HCEC 1CT (cell line): ENCODE data around the gene UNC79.
"Not testable (repeated sequence)": the region's sequence is repeated elsewhere in the genome, so short reads cannot be mapped to it uniquely, and the experiment has no call there.

Experiments
- DNase-seq: peaks from one replicate; pipeline ENCODE4 v3.0.0-alpha.2; 2017

UNC79 gene

DNA sequence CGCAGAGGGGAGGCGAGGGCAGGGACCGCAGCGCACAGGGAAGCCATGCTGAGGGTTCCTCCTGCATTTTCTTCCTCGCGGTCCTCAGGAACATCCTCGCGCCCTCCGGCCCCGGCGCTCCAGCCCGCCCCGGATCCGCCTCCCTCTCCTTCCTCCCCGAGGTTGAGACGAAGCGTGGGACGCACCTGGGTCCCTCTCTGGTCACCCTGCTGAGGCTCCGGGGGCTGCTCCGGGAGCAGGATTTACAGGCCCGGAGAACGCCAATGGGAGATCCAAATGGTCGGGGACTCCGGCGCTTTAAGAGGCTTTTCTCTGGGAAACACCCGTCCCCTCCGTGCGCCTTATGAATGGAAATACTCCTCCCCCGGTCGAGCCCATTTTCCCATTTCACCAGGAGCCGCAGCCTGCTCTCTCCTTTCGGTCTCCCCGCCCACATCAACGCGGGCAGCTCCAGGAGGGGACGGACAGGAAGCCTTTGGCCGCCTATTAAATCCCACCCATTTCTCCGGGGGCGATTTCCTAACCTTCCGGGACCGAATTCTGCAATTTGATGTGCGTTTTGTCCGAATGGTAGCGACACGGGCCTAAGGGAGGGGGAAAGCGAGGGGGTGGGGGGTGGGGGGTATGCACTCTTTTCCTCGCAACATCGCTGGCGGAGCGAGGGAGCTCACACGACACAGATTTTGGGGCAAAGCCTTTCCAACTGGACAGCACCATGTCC is at the start of gene UNC79:
Gene UNC79, plus strand, starts transcription at position 625 of the 721 bp plus-strand sequence. Its CDS starts 91 bp downstream, at position 716.
- no peak for DNase-seq

DNA sequence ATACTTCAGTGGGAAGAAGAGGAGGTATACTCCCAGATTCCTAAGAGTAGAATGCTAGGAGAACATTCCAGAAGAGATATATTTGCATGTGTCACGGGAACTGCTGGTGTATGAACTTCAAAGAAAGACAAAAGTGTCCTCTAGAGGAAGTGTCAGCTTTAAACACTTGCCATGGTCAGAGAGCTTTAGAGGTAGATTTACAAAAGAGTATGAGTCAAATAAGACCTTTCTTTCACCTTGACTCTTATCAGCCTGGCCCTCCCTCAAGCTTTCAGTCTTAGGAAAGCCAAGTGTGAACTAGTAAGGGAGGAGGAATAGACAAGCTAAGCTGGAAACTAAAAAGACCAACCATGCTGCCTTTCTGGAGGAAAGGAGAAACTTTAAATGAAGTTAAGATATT is 49.1 kb upstream of the UNC79 start:
- DNase-seq, result no peak

DNA sequence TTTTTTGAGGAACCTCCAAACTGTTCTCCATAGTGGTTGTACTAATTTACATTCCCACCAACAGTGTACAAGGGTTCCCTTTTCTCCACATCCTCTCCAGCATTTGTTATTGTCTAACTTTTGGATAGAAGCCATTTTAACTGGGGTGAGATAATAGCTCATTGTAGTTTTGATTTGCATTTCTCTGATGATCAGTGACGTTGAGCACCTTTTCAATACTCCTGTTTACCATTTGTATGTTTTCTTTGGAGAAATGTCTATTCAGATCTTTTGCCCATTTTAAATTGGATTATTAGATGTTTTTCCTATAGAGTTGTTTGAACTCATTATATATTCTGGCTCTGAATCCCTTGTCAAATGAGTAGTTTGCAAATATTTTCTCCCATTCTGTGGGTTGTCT is 46.5 kb upstream of the UNC79 start:
- not testable (repeated sequence) for DNase-seq

DNA sequence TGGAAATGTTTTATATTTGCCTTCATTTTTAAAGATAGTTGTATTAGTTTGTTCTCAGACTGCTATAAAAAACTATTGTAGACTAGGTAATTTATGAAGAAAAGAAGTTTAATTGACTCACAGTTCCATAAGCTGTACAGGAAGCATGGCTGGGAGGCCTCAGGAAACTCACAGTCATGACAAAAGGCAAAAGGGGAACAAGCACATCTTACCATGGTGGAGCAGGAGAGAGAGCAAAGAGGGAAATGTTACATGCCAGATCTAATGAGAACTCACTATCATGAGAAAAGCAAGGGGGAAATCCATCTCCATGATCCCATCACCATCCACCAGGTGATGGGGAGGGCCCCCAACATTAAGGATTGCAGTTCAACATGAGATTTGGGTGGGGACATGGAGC is 35.5 kb upstream of the UNC79 start:
- DNase-seq, result no peak

DNA sequence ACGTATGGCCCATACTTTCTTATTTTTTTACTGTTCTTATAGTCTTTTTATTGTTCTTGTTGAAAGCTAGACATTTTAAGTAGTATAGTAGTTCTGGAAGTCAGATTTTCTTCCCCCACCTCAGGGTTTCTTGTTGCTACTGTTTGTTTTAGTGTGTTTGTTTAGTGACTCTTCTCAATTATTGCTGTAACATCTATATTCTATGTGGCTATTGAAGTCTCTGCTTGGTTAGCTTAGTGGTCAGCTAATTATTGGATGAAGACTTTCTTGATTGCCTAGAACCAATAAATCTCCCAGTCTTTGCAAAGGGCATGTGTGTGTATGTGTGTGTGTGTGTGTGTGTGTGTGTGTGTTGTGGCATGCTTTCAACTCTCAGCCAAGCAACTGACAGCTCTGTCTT is 34.3 kb upstream of the UNC79 start:
- no peak for DNase-seq

DNA sequence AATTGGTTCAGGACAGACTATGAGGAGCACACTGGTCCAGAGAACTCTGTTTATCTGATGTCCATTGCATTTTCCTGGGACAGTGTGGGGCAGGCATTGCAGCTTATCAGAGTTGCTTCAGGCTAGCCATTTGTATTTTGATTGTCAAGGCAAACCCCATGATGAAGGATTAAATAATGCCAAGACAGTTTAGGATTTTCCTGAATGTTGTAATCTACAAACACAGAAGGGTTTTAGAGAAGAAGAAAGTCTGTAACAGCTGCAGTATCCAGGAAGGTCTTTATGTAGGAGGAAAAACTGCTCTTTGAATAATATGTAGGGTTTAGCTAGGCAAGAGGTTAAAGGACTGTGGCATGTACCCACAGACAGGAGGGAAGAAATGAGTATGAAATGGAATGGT is 32.2 kb upstream of the UNC79 start:
- no peak for DNase-seq

DNA sequence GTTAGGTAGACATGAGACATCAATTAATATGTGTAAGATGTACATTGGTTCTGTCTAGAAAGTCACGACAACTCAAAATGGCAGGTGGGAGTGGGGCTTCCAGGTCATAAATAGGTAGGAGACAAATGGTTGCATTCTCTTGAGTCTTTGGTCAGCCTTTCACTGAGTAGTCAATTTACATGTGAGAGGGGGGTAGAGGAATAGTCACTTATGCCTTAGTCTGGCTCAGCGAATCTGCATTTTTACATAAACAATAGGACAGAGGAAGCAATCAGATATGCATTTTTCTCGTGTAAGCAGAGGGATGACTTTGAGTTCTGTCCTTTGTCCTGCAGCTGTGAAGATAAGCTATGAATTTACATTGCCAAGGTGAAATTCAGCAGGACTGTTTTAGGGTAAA is 27.8 kb upstream of the UNC79 start:
- DNase-seq, result no peak

DNA sequence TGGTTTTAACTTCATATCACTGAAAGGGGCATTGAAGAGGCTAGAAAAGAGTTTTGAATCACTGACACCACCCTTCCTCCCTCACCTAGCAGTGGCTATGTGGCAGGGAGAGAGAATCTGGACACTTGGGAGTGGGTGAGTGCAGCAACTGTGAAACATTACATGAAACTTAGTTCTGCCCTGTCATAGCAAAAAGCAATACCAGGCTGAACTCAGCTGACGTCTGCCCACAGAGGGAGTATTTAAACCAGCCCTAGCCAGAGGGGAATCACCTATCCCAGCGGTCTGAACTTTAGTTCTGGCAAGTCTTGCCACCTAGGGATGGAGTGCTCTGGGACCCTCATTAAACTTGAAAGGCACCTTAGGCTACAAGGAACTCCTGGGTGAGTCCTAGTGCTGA is 20.7 kb upstream of the UNC79 start:
- no peak for DNase-seq

DNA sequence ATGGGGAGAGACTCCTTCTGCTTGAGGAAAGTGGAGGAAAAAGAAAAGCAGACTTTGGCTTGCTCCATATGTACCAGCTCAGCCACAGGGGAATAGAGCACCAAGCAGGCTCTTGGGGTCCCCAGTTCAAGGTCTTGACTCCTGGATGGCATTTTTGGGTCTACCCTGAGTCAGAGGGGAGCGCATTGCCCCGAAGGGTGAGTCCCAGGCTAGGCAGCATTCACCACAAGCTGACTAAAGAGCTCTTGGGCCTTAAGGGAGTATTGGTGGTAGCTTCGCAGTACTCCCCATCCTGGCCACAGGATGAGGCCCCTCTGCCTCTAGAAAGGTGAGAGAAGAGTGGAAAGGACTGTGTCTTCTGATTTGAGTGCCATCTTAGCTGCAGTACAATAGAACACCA is 19.8 kb upstream of the UNC79 start:
- DNase-seq, result no peak

DNA sequence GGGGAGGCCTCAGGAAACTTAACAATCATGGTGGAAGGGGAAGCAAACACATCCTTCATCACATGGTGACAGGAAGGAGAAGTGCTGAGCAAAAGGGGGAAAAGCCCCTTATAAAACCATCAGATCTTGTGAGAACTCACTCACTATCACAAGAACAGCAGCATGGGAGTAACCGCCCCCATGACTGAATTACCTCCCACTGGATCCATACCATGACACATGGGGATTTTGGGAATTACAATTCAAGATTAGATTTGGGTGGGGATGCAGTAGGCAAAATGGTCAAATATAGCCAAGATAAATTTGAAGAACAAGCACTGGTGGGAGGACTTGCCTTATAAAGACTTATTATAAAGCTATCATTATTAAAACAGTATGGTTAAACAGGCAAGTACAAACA is 5.6 kb upstream of the UNC79 start:
- not testable (repeated sequence) for DNase-seq

DNA sequence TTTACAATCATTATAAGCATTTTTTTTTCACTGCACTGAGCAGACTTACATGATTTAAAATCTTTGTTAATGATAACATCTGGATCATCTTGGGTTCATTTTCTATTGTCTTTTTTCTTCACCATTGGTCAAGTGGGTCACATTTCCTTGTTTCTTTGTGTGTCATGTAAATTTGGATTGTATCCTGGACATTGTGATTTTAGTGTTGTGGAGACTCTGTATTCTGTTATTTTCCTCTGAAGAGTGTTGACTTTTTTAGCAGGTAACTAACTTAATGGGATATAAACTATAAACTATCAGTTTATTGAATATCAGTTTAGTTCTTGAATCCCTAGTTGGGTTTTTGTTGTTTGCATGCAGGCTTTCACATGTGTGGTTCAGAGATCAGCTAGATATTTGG is 4.0 kb upstream of the UNC79 start:
- DNase-seq, result no peak

DNA sequence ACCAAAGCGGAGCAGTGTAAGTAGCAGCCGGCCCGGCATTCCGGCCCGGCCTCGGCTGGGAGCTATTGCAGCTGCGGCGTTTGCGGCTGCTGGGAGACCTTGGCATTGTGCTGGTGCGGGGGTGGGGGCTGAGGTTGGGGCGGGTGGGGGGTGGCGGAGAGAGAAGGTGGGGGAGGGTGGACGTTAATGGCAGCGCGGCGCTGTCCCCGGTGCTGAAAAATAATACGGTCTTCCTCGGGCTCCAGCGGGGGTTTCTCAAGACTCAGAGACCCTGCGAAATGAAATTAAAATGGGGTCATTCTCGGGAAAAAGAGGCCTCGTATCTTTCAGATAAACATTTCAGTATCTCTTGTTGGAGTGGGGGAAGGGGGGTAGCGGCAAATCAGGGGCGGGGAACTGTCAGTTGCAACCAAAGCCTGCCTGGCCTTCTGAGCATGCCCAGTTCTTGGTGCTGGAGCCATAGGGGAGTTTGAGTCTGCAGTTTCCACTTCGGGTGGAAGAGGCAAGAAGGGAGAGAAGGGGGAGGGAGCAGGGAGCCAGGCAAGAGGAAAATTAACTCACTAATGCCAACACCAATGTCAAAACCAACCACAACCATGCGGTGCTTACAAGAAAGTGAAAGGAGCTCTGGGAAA is 414 bp downstream of the UNC79 start:
- DNase-seq, result no peak

DNA sequence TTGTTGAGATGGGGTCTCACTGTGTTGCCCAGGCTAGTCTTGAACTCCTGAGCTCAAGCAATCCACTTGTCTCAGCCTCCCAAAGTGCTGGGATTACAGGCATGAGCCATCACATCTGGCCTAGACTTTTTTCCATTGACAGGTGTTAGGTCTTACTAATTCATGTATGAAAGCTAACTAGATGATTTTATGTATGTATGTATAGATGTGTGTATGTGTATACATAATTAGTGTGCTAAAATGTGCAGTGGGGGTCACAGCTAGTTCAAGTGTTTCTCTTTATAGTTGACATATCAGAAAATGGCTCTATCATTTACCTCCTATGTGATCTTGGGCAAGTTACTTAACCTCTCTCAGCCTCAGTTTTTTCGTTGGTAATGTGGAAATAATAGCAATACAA is 23.5 kb downstream of the UNC79 start:
- no peak for DNase-seq

DNA sequence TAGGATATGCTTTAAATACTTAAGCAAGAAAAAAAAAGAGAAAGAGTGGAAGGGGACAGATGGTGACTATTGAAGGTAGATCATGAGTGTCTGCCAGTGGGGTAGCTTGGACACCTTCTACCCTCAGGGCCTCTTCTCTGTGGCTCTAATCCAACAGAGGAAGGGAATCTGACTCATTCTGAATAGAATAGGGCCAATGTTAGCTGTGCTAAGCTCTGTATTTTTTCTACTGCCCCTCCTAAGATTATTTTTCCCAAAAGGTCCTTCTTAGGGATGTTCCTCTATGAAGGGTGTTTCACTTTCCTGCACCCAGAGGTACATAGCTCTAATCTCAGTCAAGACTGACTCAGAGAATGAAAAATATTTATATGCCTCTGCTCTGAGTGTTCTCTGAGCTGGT is 25.6 kb downstream of the UNC79 start:
- no peak for DNase-seq

DNA sequence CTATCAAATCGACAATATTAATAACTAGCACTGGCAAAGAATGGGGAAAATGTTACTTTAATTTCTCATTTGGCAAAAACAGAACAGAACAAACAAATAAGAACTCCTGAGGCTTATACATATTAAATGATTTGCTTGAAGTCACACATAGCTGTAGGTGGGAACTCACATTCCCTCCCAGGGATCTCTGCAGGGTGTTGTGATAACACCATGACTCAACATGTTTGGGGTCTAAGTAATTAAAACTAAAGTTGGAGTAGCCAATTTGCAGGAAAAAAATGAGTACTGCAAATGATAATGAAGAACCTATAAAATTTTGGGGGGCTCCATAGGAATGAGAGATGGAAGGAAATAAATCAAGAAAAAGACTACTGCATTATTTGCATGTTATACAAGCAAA is 27.5 kb downstream of the UNC79 start:
- no peak for DNase-seq

DNA sequence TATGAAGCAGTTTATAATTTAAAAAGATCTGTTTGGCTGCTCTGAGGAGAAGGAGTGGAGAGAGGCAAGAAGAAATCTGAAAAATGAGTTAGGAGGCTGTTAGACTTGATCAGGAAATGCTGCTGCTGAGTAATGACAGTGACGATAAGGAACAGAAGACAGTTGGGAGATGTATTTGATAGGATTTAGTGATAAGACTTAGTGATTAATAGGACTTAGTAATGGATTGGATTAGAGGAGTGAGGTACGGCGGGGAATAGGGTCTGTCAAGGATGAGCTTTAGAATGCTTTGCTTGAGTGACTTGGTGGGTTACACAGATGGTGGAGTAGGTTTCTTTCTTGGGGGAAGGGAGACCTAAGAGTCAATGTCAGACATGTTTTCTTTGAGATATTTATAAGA is 31.7 kb downstream of the UNC79 start:
- no peak for DNase-seq

DNA sequence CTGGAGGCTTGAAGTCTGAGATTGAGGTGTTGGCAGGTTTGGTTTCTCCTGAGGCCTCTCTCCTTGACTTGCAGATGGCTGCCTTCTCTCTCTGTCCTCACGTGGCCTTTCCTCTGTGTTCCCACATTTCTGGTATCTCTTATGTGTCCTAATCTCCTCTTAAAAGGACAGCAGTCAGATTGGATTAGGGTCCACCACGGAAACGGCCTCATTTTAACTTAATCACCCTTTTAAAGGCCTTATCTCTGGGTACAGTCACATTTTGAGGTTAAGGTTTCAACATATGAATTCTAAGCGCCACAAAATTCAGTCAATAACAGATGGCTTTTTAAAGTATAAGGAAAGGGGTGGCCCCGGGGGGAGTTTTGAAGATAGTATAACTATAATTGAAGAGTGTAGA is 33.5 kb downstream of the UNC79 start:
- no peak for DNase-seq

DNA sequence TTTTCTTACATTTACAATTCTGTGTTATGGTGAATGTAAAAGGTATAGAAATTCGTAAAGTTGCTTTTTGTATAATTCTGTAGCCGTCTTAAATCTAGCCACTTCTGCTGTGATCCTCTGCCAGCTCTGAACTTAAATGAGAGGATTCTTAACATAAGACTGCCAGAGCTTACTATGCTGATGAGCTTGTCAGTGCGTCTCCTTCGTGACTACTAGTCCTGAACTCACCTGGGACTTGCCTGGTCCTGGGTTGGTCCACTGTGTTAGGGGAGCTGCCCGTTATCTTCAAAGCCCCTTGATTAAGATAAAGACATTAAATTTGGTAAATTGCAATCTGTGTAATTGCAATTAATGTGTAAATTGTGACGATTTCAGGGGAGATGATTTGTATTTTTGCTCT is 44.7 kb downstream of the UNC79 start:
- no peak for DNase-seq

DNA sequence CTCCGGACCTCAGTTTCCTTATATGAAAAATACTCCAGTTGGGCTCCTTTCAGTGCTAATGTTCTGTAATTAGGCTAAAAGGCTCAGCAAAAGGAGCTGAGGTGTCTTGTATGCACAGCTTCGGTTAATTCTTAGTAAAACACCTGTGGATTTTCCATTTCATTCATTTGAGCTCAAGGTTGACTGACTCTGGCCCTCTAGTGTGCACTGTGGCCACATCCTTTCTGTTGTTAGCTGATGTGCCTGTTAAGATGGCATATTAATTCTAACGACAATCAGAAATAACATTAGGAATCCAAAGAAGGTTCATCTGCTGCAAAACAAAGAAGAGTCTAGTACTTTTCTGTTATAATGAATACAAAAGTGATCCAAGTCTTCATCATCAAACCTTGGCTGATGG is 45.6 kb downstream of the UNC79 start:
- DNase-seq, result no peak

DNA sequence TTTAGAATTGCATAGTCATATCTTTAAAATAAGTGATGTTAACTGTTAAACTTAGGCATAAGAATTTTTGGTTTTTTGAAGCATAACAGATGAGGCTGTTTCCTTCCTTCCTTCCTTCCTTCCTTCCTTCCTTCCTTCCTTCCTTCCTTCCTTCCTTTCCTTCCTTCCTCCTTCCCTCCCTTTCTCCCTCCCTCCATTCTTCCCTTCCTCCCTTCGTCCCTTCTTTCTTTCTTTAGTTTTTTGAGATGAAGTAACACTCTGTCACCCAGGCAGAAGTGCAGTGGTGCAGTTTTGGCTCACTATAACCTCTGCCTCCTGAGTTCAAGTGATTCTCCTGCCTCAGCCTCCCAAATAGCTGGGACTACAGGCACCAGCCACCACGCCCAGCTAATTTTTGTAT is 48.3 kb downstream of the UNC79 start:
- not testable (repeated sequence) for DNase-seq

DNA sequence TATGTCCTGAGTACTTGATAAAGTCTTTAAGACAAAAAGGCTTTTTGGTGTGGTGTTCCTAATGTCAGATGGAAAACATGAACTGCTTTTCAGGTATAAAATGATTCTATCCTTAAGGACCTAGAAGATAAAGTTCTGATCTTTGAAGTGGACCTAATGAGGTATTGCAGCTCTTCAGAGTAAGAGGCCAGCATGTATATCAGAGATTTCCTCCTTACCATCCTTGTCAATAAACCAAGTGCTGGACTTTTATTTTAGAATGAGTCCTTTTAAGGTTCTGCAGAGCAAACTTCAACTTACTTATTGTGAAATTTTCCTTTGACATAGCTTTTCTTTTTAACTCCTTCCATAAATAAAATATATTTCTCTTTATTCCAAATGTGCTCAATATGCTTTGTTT is 50.1 kb downstream of the UNC79 start:
- no peak for DNase-seq

DNA sequence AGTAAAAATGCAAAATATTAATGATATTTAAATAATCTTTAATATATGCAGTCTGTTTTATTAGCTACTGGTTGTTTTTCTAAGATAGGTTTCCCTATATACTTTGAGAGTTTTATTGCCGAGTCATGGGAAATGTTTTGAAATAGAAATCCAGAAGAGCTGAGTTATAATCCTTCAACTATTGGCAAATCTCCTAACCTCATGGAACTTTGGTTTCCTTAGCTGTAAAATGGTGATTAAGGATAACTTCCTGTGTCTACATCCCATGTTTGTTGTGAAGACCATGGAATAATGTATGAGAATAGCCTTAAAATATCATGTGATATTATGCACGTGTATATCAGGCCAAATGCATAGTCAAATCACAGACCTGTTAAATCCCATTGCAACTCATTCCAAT is 51.0 kb downstream of the UNC79 start:
- DNase-seq, result no peak

DNA sequence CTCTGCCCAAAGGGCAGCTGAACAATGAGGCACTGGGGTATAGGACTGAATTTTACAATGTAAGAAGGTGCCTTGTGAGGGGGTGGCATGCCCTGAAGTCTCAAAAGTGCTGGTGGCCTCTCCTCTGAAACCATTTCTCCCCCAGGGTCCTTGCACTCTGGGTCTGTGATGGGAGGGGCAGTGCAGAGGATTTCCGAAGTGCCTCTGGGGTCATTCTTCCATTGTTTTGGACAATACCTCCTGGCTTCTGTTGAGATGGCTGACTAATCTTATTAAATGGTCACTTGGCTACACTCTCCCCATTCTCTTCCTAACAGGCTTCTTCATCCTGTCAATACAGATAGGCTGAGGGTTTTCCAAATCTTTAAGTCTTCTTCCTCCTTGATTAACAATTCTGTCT is 59.3 kb downstream of the UNC79 start:
- no peak for DNase-seq

DNA sequence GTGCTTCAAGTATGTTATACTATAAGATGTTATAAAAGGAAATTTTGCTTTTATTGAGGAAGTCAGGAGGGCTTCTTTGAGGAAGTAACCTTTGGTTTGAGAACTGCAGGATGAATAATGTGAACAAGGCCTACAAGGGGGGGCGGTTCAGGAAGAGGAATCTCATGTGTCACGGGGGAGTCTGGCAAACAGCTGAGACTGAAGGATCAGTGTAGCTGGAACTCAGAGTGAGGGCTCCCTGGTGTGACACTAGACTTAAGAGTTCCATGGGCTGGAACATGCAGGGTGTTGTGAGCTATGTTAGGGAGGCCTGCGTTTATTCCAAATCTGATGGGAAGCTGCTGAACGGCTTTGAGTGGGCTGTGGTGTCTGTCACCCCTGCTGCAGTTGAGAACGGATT is 62.3 kb downstream of the UNC79 start:
- DNase-seq, result no peak

DNA sequence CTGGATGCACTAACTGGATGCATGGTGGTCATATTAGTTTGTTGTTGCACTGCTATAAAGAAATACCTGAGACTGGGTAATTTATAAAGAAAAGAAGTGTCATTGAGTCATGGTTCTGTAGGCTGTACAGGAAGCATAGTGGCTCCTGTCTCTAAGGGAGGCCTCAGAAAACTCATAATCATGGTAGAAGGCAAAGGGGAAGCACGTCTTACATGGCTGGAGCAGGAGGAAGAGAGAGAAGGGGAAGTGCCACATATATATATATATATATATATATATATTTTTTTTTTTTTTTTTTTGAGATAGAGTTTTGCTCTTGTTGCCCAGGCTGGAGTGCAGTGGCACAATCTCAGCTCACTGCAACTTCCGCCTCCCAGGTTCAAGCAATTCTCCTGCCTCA is 62.9 kb downstream of the UNC79 start:
- not testable (repeated sequence) for DNase-seq
